Esophagus (tissue), 2 donors: Measurements from ENCODE around the gene POU6F1. TPM values are rescaled to one million over a fixed set of nuclear protein-coding genes. Genes with fewer than 3 reads are reported as not detected.
"Not testable (repeated sequence)": the region's sequence is repeated elsewhere in the genome, so short reads cannot be mapped to it uniquely, and the experiment has no call there.

ENCODE experiments used
- H3K27ac ChIP-seq, 2 donors: one replicate each; pipeline ENCODE4 v1.5.1; 2013; ENCODE audit warnings: low read depth in 2 of 2, mild to moderate bottlenecking in 2 of 2, inconsistent platforms in 1 of 2, low read length in 1 of 2, moderate library complexity in 1 of 2
- H3K27me3 ChIP-seq, 2 donors: one replicate each; pipeline ENCODE4 v1.6.1; 2013; ENCODE audit warnings: low read length in 2 of 2, control low read depth in 1 of 2, mild to moderate bottlenecking in 1 of 2; ENCODE audit not compliant: insufficient read depth in 2 of 2, control insufficient read depth in 1 of 2
- H3K36me3 ChIP-seq, 2 donors: one replicate each; pipeline ENCODE4 v1.6.1; 2013; ENCODE audit warnings: low read length in 1 of 2; ENCODE audit not compliant: control insufficient read depth in 2 of 2, insufficient read depth in 2 of 2
- H3K4me1 ChIP-seq, 2 donors: one replicate each; pipeline ENCODE4 v1.6.1; 2013; ENCODE audit warnings: low read length in 1 of 2; ENCODE audit not compliant: control insufficient read depth in 2 of 2, insufficient read depth in 2 of 2
- H3K4me3 ChIP-seq, 2 donors: one replicate each; pipeline ENCODE4 v1.5.1; 2013; ENCODE audit warnings: low read length in 2 of 2, mild to moderate bottlenecking in 2 of 2, low read depth in 1 of 2, moderate library complexity in 1 of 2
- H3K9me3 ChIP-seq, 2 donors: one replicate each; pipeline ENCODE4 v1.6.1; 2013; ENCODE audit warnings: mild to moderate bottlenecking in 2 of 2, low read depth in 1 of 2, low read length in 1 of 2, moderate library complexity in 1 of 2; ENCODE audit not compliant: control insufficient read depth in 2 of 2, insufficient read depth in 1 of 2
- WGBS, 2 donors: extraction: QIAGEN DNeasy Blood & Tissue Kit; methylation state at CpG; one replicate each; pipeline ENCODE4 v1.1.7; 2013; 5-methylcytosine and 5-hydroxymethylcytosine counted together
- polyA plus RNA-seq, 2 donors: library from polyadenylated mRNA; stranded (reverse); fragments of 200-250 nt; gene quantifications; one replicate each; pipeline ENCODE4 v1.2.3, GENCODE V29; 2013
- donor health status: healthy with polysubstance abuse.
- donor health status: Bipolar disorder and iron deficiency.

The POU6F1 gene
- polyA plus RNA-seq, 2 donors: 2.5 to 3.6 TPM

DNA sequence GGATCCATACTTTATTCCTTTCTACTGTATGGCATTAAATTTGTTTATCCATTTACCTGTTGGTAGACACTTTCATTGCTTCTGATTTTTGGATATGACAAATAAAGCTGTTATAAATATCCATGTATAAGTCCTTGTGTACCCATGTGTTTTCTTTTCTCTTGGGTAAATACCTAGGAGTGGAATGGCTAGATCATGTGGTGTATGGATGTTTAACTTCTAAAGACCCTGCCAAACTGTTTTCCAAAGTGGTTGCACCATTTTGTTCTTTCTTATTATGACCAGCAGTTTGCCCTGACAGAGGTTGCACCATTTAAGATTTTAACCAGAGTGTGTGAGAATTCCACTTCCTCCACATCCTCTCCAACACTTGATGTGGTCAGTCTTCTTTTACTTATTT is 14.8 kb upstream of the POU6F1 start:
- Histone ChIP-seq H3K36me3 (no peaks in the 10 kb centered on the region), H3K9me3 (no peaks in the 10 kb centered on the region), H3K4me1 (no peaks in the 10 kb centered on the region), H3K27ac (no peak overlapping the region), H3K4me3 (no peak overlapping the region), H3K27me3 (no peaks in the 10 kb centered on the region)

- H3K4me3 ChIP-seq: no peak overlapping the region
- 92 to 98% methylated on average over 7 of the region's 7 CpGs for WGBS, 2 donors
- H3K4me1 ChIP-seq: no peaks in the 10 kb centered on the region
- H3K36me3 ChIP-seq: no peaks in the 10 kb centered on the region
- no peaks in the 10 kb centered on the region for H3K9me3 ChIP-seq
- no peaks in the 10 kb centered on the region for H3K27me3 ChIP-seq
- H3K27ac ChIP-seq: no peak overlapping the region
These were observed 11.4 kb upstream of the POU6F1 start for GRCh38 chr12:51229116-51229809.

- Histone ChIP-seq H3K9me3 (no peaks in the 10 kb centered on the region), H3K4me3 (no peak overlapping the region), H3K27ac (no peak overlapping the region), H3K27me3 (no peaks in the 10 kb centered on the region), H3K36me3 (no peaks in the 10 kb centered on the region), H3K4me1 (no peaks in the 10 kb centered on the region)
- WGBS, 2 donors: 90 to 95% methylated on average over 1 of the region's 1 CpG
These were observed 10.1 kb upstream of the POU6F1 start for GRCh38 chr12:51227962-51228361.

DNA sequence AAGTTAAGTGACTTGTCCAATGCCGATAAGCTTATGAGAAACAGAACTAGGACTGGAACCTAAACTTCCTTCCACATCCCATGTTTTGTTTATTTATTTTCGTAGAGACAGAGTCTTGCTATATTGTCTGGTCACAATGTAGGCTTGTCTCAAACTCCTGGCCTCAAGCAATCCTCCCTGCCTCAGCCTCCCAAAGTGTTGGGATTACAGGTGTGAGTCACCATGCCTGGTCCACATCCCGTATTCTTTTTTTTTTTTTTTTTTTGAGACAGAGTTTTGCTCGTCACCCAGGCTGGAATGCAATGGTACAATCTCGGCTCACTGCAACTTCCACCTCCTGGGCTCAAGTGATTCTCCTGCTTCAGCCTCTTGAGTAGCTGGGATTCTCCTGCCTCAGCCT is 9.2 kb upstream of the POU6F1 start:
- H3K9me3 ChIP-seq, H3K27me3 ChIP-seq, H3K4me1 ChIP-seq, H3K27ac ChIP-seq, H3K4me3 ChIP-seq, H3K36me3 ChIP-seq: not testable (repeated sequence)
- WGBS, 2 donors: 75 to 83% methylated on average over 5 of the region's 5 CpGs

- Histone ChIP-seq H3K4me3 (no peak overlapping the region), H3K27me3 (no peaks in the 10 kb centered on the region), H3K36me3 (no peaks in the 10 kb centered on the region), H3K4me1 (no peaks in the 10 kb centered on the region), H3K27ac (no peak overlapping the region), H3K9me3 (no peaks in the 10 kb centered on the region)
- WGBS, 2 donors: 93 to 98% methylated on average over 2 of the region's 2 CpGs
These were observed 7.9 kb upstream of the POU6F1 start for GRCh38 chr12:51225771-51226170.

DNA sequence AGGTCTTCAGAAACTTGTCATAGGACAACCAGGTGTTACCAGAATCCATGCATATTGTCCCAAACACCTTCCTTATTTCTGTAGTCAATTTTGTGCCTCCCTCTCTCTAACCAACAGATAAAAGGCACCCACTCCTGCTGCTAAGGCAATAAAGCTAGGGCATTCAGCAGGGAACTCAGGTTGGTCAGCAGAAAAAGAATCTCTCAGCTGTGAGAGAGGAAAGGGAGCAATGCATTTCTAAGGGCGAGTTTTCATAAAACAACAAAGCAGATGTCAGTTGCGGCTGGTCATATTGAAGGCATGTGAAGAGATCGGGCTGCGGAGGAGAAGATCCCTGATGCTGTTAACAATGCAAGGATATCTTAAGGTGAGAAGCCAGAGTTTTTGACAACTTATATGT is 7.4 kb upstream of the POU6F1 start:
- no peaks in the 10 kb centered on the region for H3K36me3 ChIP-seq
- 92 to 94% methylated on average over 4 of the region's 4 CpGs for WGBS, 2 donors
- no peak overlapping the region for H3K4me3 ChIP-seq
- no peaks in the 10 kb centered on the region for H3K9me3 ChIP-seq
- H3K4me1 ChIP-seq: no peaks in the 10 kb centered on the region
- no peak overlapping the region for H3K27ac ChIP-seq
- H3K27me3 ChIP-seq: no peaks in the 10 kb centered on the region

GRCh38 chr12:51224625-51225024 is 6.8 kb upstream of the POU6F1 start:
- Histone ChIP-seq H3K27ac (no peak overlapping the region), H3K9me3 (no peaks in the 10 kb centered on the region), H3K36me3 (no peaks in the 10 kb centered on the region), H3K4me1 (no peaks in the 10 kb centered on the region), H3K27me3 (no peaks in the 10 kb centered on the region), H3K4me3 (no peak overlapping the region)
- 86 to 89% methylated on average over 3 of the region's 3 CpGs for WGBS, 2 donors

DNA sequence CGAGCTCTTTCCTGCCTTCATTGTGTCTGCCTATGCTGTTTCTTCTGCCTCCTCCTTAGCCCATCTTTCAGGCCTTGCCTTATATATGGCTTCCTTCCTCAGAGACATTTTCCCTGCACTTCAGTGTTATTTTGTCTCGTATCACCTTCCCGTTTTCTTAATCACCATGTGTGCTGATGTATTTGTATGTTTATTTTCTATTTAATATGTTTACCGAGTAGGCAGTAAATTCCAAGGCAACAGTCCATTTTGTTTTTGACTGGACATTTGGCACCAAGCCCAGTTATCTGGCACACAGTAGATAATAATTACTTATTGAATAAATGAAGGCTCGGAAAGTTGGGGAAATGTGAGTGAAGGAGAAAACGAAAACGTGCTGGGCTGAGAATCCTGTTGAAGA is 4.6 kb upstream of the POU6F1 start:
- Histone ChIP-seq H3K4me1 (peaks cover 3% of the 10 kb centered on the region in 2 donors), H3K4me3 (no peak overlapping the region), H3K27ac (no peak overlapping the region), H3K27me3 (no peaks in the 10 kb centered on the region), H3K9me3 (no peaks in the 10 kb centered on the region), H3K36me3 (no peaks in the 10 kb centered on the region)
- 49 to 63% methylated on average over 7 of the region's 7 CpGs for WGBS, 2 donors

DNA sequence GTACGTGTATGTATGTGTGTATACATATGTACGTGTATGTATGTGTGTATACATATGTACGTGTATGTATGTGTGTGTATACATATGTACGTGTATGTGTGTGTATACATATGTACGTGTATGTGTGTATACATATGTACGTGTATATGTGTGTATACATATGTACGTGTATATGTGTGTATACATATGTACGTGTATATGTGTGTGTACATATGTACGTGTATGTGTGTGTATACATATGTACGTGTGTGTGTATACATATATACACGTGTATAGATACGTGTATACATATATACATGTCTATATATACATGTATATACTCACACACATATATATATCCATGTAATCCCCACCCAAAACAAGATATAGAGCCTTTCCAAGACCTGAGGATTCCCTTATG is 2.0 kb upstream of the POU6F1 start:
- H3K9me3 ChIP-seq, H3K27me3 ChIP-seq, H3K4me1 ChIP-seq, H3K27ac ChIP-seq, H3K36me3 ChIP-seq, H3K4me3 ChIP-seq: not testable (repeated sequence)
- 84 to 89% methylated on average over 12 of the region's 12 CpGs for WGBS, 2 donors

DNA sequence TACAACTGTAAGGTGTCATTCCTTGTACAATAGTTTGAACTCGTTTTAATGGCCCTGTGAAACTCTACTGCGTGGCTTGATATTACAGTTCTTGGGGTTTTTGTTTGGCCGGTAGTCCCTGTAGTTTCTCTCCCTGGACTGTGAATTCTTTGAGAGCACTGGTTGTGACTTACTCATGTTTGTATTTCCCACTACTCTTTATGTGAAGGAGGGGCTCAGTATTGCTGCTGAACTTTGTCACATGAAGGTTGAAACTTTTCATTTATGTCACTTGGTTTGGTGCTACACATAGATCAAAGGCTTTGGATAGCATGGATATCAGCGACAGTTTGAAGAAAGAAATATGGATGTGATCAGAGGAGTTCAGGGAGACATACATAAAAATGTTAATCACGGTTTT is 1.5 kb upstream of the POU6F1 start:
- Histone ChIP-seq H3K4me1 (peaks cover 3% of the 10 kb centered on the region in 2 donors), H3K36me3 (no peaks in the 10 kb centered on the region), H3K27me3 (no peaks in the 10 kb centered on the region), H3K4me3 (no peak overlapping the region), H3K9me3 (no peaks in the 10 kb centered on the region), H3K27ac (no peak overlapping the region)
- WGBS, 2 donors: 61 to 76% methylated on average over 5 of the region's 5 CpGs
